Keratinocyte (primary cell): ENCODE measurements around the gene HOXB7.

ENCODE experiments used
- EZH2 ChIP-seq: IDR thresholded peaks from one replicate; pipeline ENCODE4 v1.6.1; 2012; ENCODE audit warnings: inconsistent platforms, mild to moderate bottlenecking, low read length, moderate library complexity
- TF ChIP-seq, protein P1 (sequence below), 3 experiments: IDR thresholded peaks in 1 of 3; conservative IDR thresholded peaks in 1 of 3; optimal IDR thresholded peaks in 1 of 3; 2 replicates in 2 of 3; 3 replicates in 1 of 3; pipeline versions ENCODE3 to v1.5.1; 2011; ENCODE audit warnings: low read length in 3 of 3, mild to moderate bottlenecking in 3 of 3, moderate library complexity in 2 of 3, control low read depth in 1 of 3, inconsistent platforms in 1 of 3; ENCODE audit not compliant: insufficient read depth in 2 of 3; ENCODE audit errors: extremely low read depth in 1 of 3

DNA sequence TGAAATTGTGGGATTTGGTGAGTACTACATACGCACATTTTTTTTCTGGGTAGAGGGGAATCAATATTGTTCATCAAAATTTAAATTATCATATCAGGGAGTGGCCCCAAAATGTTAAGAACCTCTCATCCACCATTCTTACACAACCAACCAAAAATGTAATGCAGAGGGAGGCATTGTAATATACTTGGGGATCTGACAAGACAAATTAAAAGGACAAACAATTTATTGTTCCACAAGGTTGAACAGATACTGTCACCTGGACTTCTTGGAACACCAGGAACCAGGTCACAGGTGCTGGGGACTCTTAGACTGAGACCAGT lies 30.0 kb upstream of the HOXB7 start:
- no peak for TF ChIP-seq EZH2
- TF ChIP-seq, protein P1, sequence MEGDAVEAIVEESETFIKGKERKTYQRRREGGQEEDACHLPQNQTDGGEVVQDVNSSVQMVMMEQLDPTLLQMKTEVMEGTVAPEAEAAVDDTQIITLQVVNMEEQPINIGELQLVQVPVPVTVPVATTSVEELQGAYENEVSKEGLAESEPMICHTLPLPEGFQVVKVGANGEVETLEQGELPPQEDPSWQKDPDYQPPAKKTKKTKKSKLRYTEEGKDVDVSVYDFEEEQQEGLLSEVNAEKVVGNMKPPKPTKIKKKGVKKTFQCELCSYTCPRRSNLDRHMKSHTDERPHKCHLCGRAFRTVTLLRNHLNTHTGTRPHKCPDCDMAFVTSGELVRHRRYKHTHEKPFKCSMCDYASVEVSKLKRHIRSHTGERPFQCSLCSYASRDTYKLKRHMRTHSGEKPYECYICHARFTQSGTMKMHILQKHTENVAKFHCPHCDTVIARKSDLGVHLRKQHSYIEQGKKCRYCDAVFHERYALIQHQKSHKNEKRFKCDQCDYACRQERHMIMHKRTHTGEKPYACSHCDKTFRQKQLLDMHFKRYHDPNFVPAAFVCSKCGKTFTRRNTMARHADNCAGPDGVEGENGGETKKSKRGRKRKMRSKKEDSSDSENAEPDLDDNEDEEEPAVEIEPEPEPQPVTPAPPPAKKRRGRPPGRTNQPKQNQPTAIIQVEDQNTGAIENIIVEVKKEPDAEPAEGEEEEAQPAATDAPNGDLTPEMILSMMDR (optimal IDR thresholded peaks at IDR 0.05 in 1 of 3, IDR thresholded peaks at IDR 0.05 in 1 of 3, conservative IDR thresholded peaks at IDR 0.05 in 1 of 3; ENCODE audit: extremely low read depth in 1 of 3, insufficient read depth in 2 of 3, low read length in 3 of 3), result no peak
